Measurements from ENCODE around the gene ARRDC4.
"Not testable (repeated sequence)": the region's sequence is repeated elsewhere in the genome, so short reads cannot be mapped to it uniquely, and the experiment has no call there.

Gene ARRDC4

GRCh38 chr15:97966246-97966645 is 5.7 kb downstream of the ARRDC4 start:
- DNase-seq (ENCODE audit: low read depth), result no peak

DNA sequence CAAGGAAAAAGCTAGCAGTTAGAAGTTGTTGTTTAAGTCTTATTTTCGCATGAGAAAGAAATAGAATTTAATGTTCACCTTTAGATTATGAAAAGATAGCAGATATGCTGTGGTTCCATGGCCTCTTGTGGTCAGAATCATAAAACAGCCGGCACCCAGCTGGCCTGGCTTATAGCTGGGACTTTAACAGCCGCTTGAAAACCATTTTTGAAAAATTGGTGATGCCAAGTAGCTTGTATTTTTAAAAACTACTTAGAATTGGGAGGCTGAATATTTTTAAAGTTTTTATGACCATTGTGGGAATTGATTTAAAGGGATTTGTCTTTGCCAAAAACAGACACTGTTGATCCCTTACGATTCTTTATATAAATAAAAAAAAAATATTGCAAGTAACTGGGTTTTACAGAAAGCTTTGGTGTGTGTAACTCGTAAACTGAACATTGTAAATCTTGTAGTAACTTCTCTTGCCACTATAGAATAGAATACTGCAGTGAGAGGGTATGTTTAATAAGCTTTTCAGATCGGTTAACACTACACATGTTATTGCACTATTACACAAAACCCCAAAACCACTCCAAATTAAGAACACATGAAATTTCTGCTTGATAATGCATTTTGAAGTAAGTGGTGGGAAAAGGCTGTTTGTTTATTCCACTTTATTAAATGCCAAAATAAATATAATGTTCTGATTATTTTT is 6.6 kb downstream of the ARRDC4 start:
- DNase-seq (ENCODE audit: low read depth), result no peak

DNA sequence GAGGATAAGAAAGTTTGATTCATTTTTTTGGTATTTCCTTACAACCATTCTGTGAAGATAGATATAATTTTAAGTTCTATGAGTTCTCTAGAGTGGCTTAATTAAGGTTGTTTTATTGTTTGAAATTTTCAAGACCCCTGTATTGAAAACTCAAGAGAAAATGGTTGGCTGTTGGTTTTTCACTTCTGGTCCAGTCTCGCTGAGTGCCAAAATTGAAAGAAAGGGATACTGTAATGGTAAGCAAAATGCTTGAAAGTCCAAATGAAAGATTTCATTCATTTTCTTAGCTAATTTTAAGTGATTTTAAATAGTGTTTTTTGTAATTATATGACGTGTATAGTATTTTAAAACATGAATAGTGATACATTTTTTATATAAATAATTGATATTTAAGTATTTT is 7.4 kb downstream of the ARRDC4 start:
- no peak for DNase-seq (ENCODE audit: low read depth)

- peak; percentile 91 for DNase-seq (ENCODE audit: low read depth)
Measured at GRCh38 chr15:97968380-97968779, 7.9 kb downstream of the ARRDC4 start.

- DNase-seq (ENCODE audit: low read depth), result no peak
Measured at GRCh38 chr15:97972366-97972765, 11.9 kb downstream of the ARRDC4 start.

- no peak for DNase-seq (ENCODE audit: low read depth)
Measured at GRCh38 chr15:97976129-97976528, 15.6 kb downstream of the ARRDC4 start.

DNA sequence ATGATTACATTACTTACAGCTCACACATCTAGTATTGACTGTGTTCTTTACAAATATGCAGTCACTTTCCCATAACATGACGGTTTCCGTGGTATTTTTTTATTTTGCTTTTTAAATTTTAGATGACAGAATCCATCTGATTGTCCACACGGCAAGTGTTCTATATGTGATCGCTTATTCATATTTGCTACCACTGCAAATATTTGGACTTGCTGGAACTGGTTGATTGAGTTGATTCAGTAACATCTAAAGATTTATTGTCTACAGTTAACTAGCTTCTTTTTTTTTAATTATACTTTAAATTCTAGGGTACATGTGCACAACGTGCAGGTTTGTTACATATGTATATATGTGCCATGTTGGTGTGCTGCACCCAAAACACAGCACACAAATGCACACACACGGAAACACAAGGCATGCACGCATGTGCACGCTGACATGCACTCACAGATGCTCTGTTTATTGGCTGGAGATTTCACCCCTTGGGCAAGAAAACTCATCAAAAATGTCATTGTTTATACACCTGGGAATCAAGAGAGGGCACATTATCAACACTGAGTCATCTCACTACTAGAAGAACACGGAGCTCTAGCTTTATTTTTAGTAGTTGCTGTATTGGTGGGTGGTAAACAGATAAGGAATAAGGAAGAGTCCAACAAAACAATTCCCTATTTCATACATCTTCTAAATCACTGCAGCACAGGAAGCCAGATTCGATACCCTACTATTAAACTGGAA is 16.4 kb downstream of the ARRDC4 start:
- no peak for DNase-seq (ENCODE audit: low read depth)

GRCh38 chr15:97977734-97978133 is 17.2 kb downstream of the ARRDC4 start:
- no peak for DNase-seq (ENCODE audit: low read depth)

DNA sequence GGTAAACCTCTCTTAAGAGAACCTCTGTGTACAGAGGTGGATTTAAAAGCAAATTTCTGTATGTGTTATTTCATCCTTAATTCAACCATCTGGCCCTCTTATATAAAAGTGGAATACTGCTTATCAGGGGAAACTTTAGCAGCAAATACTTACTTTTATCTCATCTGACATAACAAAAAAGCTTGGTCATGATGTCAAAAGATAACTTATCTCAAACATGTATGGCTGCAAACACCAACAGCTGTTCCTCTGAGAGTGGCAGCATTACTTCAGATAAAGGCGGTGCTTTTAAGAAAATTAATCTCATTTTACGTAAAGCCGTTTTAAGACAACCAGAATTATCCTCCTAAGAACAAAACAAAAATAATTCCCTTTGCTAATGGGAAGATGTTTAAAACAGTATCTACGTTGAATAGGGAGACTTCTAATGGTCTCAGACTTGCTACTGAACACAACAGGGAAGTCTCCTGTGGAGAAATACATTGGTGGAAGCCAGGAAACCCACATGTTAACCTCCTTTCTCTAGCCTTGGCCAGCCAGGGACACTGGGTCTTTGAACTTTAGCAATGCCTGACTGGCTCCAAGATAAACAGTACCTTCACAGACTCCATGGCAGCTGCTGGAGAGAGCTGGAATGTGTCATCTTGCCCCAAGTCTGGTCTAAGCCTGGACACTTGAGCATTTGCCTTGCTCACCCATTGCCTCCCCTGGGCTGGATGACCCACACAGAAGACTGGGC is 18.1 kb downstream of the ARRDC4 start:
- DNase-seq (ENCODE audit: low read depth), result no peak

- DNase-seq (ENCODE audit: low read depth), result no peak
Measured at GRCh38 chr15:97979140-97979520, 18.6 kb downstream of the ARRDC4 start.

GRCh38 chr15:97981058-97981457 is 20.6 kb downstream of the ARRDC4 start:
- no peak for DNase-seq (ENCODE audit: low read depth)

DNA sequence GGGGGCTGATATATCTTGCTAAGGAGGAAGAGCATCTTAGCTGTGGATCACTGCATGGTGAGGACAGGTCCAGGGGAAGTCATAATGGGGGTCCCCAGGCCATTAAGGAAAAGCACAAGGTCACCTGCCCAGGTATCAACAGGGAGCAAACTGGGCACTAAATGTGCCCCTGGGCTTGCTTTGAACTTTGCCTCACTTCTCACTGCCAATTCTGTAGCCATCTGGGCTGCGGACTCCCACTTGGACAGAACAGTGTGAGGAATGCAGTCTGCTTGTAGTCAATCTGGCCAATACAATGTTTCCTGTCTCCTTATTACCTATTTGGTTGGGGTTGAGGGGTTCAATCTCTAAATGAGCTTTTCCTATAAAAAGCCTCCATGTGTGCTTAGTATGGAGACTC is 21.3 kb downstream of the ARRDC4 start:
- DNase-seq (ENCODE audit: low read depth), result no peak

DNA sequence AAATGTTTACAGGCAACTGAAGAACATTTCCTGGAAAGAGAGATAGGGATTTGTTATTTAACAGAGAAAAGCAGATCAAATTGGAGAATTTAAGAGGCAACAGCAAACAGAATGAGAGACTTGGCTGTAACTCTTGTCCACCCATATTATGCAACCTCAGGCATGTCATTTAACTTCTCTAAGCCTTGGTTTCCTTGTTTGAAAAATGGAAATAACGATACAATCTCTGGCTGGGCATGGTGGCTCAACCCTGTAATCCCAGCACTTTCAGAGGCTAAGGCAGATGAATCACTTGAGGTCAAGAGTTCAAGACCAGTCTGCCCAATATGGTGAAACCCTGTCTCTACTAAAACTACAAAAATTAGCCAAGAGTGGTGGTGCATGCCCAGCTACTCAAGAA is 23.7 kb downstream of the ARRDC4 start:
- DNase-seq (ENCODE audit: low read depth), result peak; percentile 36

GRCh38 chr15:97985979-97986378 is 25.5 kb downstream of the ARRDC4 start:
- DNase-seq (ENCODE audit: low read depth), result not testable (repeated sequence)

DNA sequence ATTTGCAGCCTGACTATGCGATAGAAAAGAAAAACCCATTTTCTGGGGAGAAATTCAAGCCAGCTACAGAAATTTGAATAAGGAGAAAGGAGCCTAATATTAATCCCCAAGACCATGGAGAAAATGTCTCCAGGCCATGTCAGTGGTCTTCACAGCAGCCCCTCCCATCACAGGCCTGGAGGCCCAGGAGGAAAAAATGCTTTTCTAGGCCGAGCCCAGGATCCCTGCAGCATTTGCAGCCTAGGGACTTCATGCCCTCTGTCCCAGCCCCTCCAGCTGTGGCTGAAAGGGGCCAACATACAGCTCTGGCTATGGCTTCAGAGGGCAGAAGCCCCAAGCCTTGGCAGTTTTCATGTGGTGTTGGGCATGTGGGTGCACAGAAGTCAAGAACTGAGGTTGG is 26.3 kb downstream of the ARRDC4 start:
- no peak for DNase-seq (ENCODE audit: low read depth)

- DNase-seq (ENCODE audit: low read depth), result no peak
Measured at GRCh38 chr15:97989299-97989698, 28.8 kb downstream of the ARRDC4 start.

GRCh38 chr15:97991972-97992541 is 31.6 kb downstream of the ARRDC4 start:
- DNase-seq (ENCODE audit: low read depth), result no peak

DNA sequence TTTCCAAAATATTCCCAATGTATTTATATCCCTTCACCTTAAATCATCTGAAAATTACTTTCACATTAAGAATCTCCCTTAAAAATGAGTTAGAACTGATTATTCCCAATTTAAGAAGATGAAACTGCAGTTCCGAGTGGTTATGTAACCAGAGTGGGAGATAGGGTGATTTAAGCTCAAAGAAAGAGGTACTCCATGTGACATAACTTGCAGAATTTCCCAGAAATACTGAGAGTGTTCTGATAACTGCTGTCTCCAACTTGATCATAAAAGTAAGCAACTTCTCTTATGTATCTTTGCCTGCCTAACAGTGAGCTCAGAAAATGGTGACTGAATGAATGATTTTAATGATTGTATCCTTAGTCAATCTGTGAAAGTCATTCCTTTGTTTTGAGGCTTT is 32.3 kb downstream of the ARRDC4 start:
- no peak for DNase-seq (ENCODE audit: low read depth)

GRCh38 chr15:97993310-97993738 is 32.8 kb downstream of the ARRDC4 start:
- DNase-seq (ENCODE audit: low read depth), result peak; percentile 49

DNA sequence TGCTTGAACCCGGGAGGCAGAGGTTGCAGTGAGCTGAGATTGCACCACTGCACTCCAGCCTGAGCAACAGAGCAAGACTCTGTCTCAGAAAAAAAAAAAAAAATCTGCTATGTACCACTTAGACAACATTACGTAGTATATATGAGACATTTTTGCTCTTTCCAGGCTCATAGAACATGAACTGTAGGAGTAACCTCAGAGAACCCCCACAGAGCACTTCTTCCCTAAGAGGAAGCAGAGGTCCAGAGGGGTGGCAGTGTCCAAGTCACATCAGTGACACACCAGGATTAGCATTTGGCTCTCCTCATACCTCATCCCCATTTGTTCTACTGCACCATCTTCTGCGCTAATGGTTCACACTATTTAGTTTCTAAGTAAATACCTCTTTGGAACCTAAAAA is 33.7 kb downstream of the ARRDC4 start:
- no peak for DNase-seq (ENCODE audit: low read depth)

DNA sequence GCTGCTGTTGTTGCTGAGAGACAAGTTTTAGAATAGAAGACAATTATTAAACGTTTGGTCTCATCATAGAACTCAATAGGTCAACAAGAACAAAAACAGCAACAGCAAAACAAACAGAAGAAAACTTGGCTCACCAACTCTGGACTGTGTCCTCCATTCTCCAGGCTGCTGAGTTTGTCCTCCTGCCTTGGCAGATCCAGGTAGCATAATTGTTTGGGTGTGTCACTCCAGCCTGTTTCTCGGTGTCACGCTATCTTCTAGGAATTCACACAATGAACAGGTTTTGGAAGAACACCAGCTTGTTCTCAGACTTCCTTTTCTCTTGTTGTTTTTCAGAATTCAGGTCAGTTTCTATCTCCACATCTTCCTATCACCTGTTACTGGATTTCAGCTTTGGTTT is 34.7 kb downstream of the ARRDC4 start:
- DNase-seq (ENCODE audit: low read depth), result no peak

DNA sequence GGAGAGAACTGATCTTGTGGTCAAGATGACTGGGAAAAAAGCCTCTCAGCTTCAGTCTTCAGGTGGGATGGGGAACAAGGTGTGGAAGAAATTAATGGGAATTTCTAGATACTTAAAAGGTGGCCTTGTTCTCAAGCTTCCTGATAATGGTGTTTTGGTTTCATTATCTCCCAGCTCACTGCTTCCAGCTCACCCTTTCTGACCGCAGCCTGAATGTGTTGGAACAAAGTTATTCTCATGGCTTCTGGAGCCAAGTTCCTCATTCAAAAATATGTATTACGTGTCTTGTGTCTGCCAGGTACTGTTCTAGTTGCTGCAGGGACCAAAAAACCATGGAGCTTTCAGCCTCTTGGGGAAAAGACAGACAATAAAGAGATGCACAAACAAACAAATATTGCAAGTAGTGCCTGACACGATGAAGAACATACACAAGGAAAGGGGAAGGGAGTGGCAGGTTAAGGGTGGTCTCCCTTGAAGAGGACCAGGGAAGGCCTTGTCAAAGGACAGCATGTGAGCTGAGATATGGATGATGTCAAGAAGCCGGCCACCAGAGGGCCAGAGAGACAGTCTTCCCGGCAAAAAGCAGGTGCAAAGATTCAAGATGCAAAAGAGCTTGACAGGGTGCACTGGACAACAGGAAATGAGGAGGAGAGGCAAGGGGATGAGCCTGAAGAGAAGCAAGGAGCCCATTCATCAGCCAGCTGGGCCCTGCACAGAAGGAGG is 35.5 kb downstream of the ARRDC4 start:
- no peak for DNase-seq (ENCODE audit: low read depth)

All from GM04503 (cell line).